Natural killer cell (primary cell): ENCODE results near the gene CCAR1. TPM values are rescaled to one million over a fixed set of nuclear protein-coding genes. Genes with fewer than 3 reads are reported as not detected.
"Not testable (repeated sequence)": the region's sequence is repeated elsewhere in the genome, so short reads cannot be mapped to it uniquely, and the experiment has no call there.

Experiments used
- ATAC-seq, 3 donors: fragments of 150-1000 bp in 2 of 3; fragments of 200-7000 bp in 1 of 3; cut with Tn5 transposase; 1 replicate in 1 of 3; 2 replicates in 2 of 3; pipeline ENCODE4 v1.10.0; 2021; ENCODE audit warnings: mild to moderate bottlenecking in 2 of 3, moderate library complexity in 2 of 3
- DNase-seq, 2 donors: peaks; one replicate each; pipeline versions ENCODE4 v3.0.0 to v3.0.0-alpha.2; 2013 to 2021; ENCODE audit warnings: mixed read lengths in 1 of 2
- H3K27ac ChIP-seq: one replicate; pipeline ENCODE4 v1.5.1; 2013; ENCODE audit warnings: mild to moderate bottlenecking, low read length
- H3K27me3 ChIP-seq: one replicate; pipeline ENCODE4 v1.6.1; 2013; ENCODE audit warnings: low read length; ENCODE audit not compliant: control insufficient read depth, insufficient read depth
- H3K36me3 ChIP-seq: one replicate; pipeline ENCODE4 v1.6.1; 2013; ENCODE audit warnings: low read length; ENCODE audit not compliant: control insufficient read depth, insufficient read depth
- H3K4me1 ChIP-seq: one replicate; pipeline ENCODE4 v1.6.1; 2013; ENCODE audit warnings: low read length; ENCODE audit not compliant: control insufficient read depth, insufficient read depth
- H3K4me3 ChIP-seq: one replicate; pipeline ENCODE4 v1.5.1; 2013; ENCODE audit warnings: low read length
- H3K9me3 ChIP-seq: one replicate; pipeline ENCODE4 v1.6.1; 2013; ENCODE audit warnings: low read length; ENCODE audit not compliant: control insufficient read depth, insufficient read depth
- H3K27ac Mint-ChIP-seq, 2 donors: one replicate each; pipeline ENCODE4 v1.8.0; 2022; ENCODE audit warnings: mild to moderate bottlenecking in 2 of 2, mixed read lengths in 2 of 2, moderate library complexity in 1 of 2
- H3K27me3 Mint-ChIP-seq, 2 donors: one replicate each; pipeline ENCODE4 v1.8.0; 2022; ENCODE audit warnings: low read depth in 2 of 2, mixed read lengths in 2 of 2
- H3K36me3 Mint-ChIP-seq: one replicate; pipeline ENCODE4 v1.8.0; 2022; ENCODE audit warnings: mixed read lengths
- H3K4me1 Mint-ChIP-seq, 2 donors: one replicate each; pipeline ENCODE4 v1.8.0; 2022; ENCODE audit warnings: mixed read lengths in 2 of 2
- H3K4me3 Mint-ChIP-seq: one replicate; pipeline ENCODE4 v1.8.0; 2022; ENCODE audit warnings: mild to moderate bottlenecking, moderate library complexity, mixed read lengths
- H3K9me3 Mint-ChIP-seq, 2 donors: one replicate each; pipeline ENCODE4 v1.8.0; 2022; ENCODE audit warnings: mixed read lengths in 2 of 2
- CTCF ChIP-seq: fragments of 200-600 bp; IDR thresholded peaks from one replicate; pipeline ENCODE4 v1.8.0; 2022; ENCODE audit warnings: antibody characterized with exemption
- WGBS: methylation state at CpG from one replicate; pipeline ENCODE4 v1.1.7; 2013; ENCODE audit warnings: missing lambda C conversion rate; ENCODE audit not compliant: insufficient coverage; 5-methylcytosine and 5-hydroxymethylcytosine counted together
- intact Hi-C: fragments of 100-400 bp; cut with micrococcal nuclease; formaldehyde crosslinking; loops from one replicate; pipeline ENCODE4 v1.14.2; 2022
- total RNA-seq, 4 donors: library from RNA; stranded (reverse); fragments of 120-200 nt in 1 of 4; gene quantifications; one replicate each; pipeline versions ENCODE4 v1.2.3 to v1.2.4, GENCODE V29; 2013 to 2022

CCAR1 gene
- total RNA-seq, 3 donors from 2014 or later (not counting 1 experiment from before 2014, with no cell fraction given): 73.7 to 84.1 (median 77.6) TPM

GRCh38 chr10:68732651-68733050 is 11.6 kb downstream of the CCAR1 start:
- Histone ChIP-seq H3K36me3 (peaks cover 63% of the 10 kb centered on the region), H3K27ac (no peak overlapping the region), H3K4me1 (no peaks in the 10 kb centered on the region), H3K4me3 (no peak overlapping the region), H3K27me3 (no peaks in the 10 kb centered on the region), H3K9me3 (no peaks in the 10 kb centered on the region)
- intact Hi-C loops: no loop called here
- DNase-seq (no peak), ATAC-seq (no peak)
- H3K36me3 Mint-ChIP-seq: peaks cover 9% of the 10 kb centered on the region
- no peaks in the 10 kb centered on the region for H3K27me3 Mint-ChIP-seq
- 98% methylated on average over 8 of the region's 8 CpGs for WGBS
- peaks cover 0 to 15% of the 10 kb centered on the region in 2 donors for H3K4me1 Mint-ChIP-seq
- H3K9me3 Mint-ChIP-seq: no peaks in the 10 kb centered on the region
- TF ChIP-seq CTCF: no peak
- H3K27ac Mint-ChIP-seq: peak overlapping the region in 1 of 2 donors; percentile 24
- no peak overlapping the region for H3K4me3 Mint-ChIP-seq

GRCh38 chr10:68734349-68734748 is 13.3 kb downstream of the CCAR1 start:
- WGBS: 94% methylated on average over 7 of the region's 7 CpGs
- no peak for ATAC-seq
- Histone ChIP-seq H3K27ac (no peak overlapping the region), H3K27me3 (no peaks in the 10 kb centered on the region), H3K9me3 (no peaks in the 10 kb centered on the region), H3K36me3 (peaks cover 71% of the 10 kb centered on the region), H3K4me1 (no peaks in the 10 kb centered on the region), H3K4me3 (no peak overlapping the region)
- Mint-ChIP-seq H3K9me3 (no peaks in the 10 kb centered on the region), H3K27ac (no peak overlapping the region), H3K4me1 (peaks cover under 1 to 10% of the 10 kb centered on the region in 2 donors), H3K4me3 (no peak overlapping the region), H3K36me3 (peaks cover 11% of the 10 kb centered on the region), H3K27me3 (no peaks in the 10 kb centered on the region)
- intact Hi-C loops: no loop called here
- no peak for TF ChIP-seq CTCF
- no peak for DNase-seq

GRCh38 chr10:68735119-68735518 is 14.1 kb downstream of the CCAR1 start:
- H3K27ac Mint-ChIP-seq: no peak overlapping the region
- H3K4me3 Mint-ChIP-seq: no peak overlapping the region
- peaks cover 16% of the 10 kb centered on the region for H3K36me3 Mint-ChIP-seq
- H3K9me3 Mint-ChIP-seq: no peaks in the 10 kb centered on the region
- intact Hi-C loops: no loop called here
- TF ChIP-seq CTCF: no peak
- DNase-seq (no peak), ATAC-seq (no peak)
- peaks cover 78% of the 10 kb centered on the region for H3K36me3 ChIP-seq
- no peak overlapping the region for H3K4me3 ChIP-seq
- whole genome bisulfite sequencing: 98% methylated on average over 4 of the region's 6 CpGs
- no peak overlapping the region for H3K27ac ChIP-seq
- H3K4me1 Mint-ChIP-seq: peaks cover 7 to 10% of the 10 kb centered on the region in 2 donors
- H3K9me3 ChIP-seq: no peaks in the 10 kb centered on the region
- no peaks in the 10 kb centered on the region for H3K27me3 ChIP-seq
- H3K4me1 ChIP-seq: no peaks in the 10 kb centered on the region
- no peaks in the 10 kb centered on the region for H3K27me3 Mint-ChIP-seq

GRCh38 chr10:68735739-68736138 is 14.7 kb downstream of the CCAR1 start:
- DNase-seq, ATAC-seq, H3K27ac ChIP-seq, H3K4me3 Mint-ChIP-seq, H3K27me3 Mint-ChIP-seq, H3K9me3 Mint-ChIP-seq, intact Hi-C loops, H3K4me3 ChIP-seq, H3K4me1 ChIP-seq, H3K27me3 ChIP-seq, H3K27ac Mint-ChIP-seq, H3K9me3 ChIP-seq: not testable (repeated sequence)
- H3K36me3 ChIP-seq: peaks cover 79% of the 10 kb centered on the region
- peaks cover 7 to 10% of the 10 kb centered on the region in 2 donors for H3K4me1 Mint-ChIP-seq
- WGBS: 68% methylated on average over 5 of the region's 7 CpGs
- H3K36me3 Mint-ChIP-seq: peaks cover 16% of the 10 kb centered on the region

- intact Hi-C loops, H3K27me3 ChIP-seq, H3K4me1 ChIP-seq, DNase-seq, H3K4me3 Mint-ChIP-seq, H3K27me3 Mint-ChIP-seq, H3K9me3 ChIP-seq, H3K4me3 ChIP-seq, H3K9me3 Mint-ChIP-seq, H3K27ac Mint-ChIP-seq, ATAC-seq, H3K27ac ChIP-seq: not testable (repeated sequence)
- Mint-ChIP-seq H3K36me3 (peaks cover 16% of the 10 kb centered on the region), H3K4me1 (peaks cover 7 to 10% of the 10 kb centered on the region in 2 donors)
- WGBS: 100% methylated on average over 5 of the region's 5 CpGs
- peaks cover 79% of the 10 kb centered on the region for H3K36me3 ChIP-seq
Observed at GRCh38 chr10:68740676-68741075, 19.6 kb downstream of the CCAR1 start.
